Brain microvascular endothelial cell (primary cell): ENCODE data around the gene ERC2.

ENCODE experiments used
- DNase-seq: peaks from one replicate; pipeline ENCODE4 v3.0.0-alpha.2; 2020
- H3K27ac ChIP-seq: fragments of 250-450 bp; sonication (Bioruptor Pico); 2 replicates; pipeline ENCODE4 v1.5.1; 2020; ENCODE audit warnings: mild to moderate bottlenecking, moderate library complexity
- H3K27me3 ChIP-seq: fragments of 250-450 bp; sonication (Bioruptor Pico); replicated peaks from 2 replicates; pipeline ENCODE4 v1.5.1; 2020; ENCODE audit warnings: mild to moderate bottlenecking
- H3K36me3 ChIP-seq: fragments of 250-450 bp; sonication (Bioruptor Pico); replicated peaks from 2 replicates; pipeline ENCODE4 v1.5.1; 2020; ENCODE audit warnings: mild to moderate bottlenecking
- H3K4me3 ChIP-seq: 2 replicates; pipeline ENCODE4 v1.5.1; 2011; ENCODE audit warnings: low read depth, mild to moderate bottlenecking, control low read depth, low read length, moderate library complexity
- in situ Hi-C: cut with HindIII; loops from 2 replicates; pipeline ENCODE4 v1.10.0; 2017; ENCODE audit warnings: low sequenced_read_pairs, low pct_ligation_motif_present
- TF ChIP-seq, protein P1 (sequence below): IDR thresholded peaks from 2 replicates; pipeline ENCODE4 v1.5.1; 2011; ENCODE audit warnings: low read depth, mild to moderate bottlenecking, moderate library complexity, low read length, control low read depth, inconsistent platforms; ENCODE audit errors: missing control alignments

ERC2 gene

DNA sequence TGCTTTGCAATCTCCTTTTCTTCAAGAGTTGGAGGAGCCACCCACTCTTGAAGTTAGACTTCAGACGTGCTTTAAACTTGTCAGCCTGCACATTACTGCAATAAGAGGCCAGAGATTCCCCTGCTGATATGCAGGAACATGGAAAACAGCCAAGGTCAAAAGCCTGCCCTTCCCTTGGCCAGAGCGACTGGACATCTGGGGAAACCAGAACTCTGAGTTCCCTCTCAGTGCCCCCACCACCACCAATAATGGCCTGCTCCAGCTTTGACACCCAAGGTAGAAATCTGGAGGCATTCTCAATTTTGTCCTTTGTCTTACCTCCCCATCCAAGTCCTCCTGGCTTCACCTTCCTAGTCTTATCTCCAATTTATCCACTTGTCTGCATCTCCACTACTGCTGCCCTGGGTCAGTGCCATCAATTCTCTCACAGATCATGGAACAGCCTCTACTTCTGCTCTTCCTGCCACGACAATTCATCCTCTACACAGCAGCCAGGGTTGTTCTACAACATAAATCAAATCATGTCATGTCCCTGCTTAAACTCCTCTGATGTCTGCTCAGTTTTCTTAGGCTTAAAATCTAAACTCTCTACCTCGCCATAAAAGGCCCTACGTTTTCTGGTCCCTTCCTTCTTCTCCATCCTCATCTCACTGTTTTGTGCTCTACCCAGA, 789.6 kb downstream of the ERC2 start:
- Histone ChIP-seq H3K27me3 (no peaks in the 10 kb centered on the region), H3K36me3 (no peaks in the 10 kb centered on the region), H3K4me3 (no peak overlapping the region), H3K27ac (no peak overlapping the region)
- DNase-seq = no peak
- TF ChIP-seq, protein P1, sequence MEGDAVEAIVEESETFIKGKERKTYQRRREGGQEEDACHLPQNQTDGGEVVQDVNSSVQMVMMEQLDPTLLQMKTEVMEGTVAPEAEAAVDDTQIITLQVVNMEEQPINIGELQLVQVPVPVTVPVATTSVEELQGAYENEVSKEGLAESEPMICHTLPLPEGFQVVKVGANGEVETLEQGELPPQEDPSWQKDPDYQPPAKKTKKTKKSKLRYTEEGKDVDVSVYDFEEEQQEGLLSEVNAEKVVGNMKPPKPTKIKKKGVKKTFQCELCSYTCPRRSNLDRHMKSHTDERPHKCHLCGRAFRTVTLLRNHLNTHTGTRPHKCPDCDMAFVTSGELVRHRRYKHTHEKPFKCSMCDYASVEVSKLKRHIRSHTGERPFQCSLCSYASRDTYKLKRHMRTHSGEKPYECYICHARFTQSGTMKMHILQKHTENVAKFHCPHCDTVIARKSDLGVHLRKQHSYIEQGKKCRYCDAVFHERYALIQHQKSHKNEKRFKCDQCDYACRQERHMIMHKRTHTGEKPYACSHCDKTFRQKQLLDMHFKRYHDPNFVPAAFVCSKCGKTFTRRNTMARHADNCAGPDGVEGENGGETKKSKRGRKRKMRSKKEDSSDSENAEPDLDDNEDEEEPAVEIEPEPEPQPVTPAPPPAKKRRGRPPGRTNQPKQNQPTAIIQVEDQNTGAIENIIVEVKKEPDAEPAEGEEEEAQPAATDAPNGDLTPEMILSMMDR = no peak
- in situ Hi-C loops = no loop called here

DNA sequence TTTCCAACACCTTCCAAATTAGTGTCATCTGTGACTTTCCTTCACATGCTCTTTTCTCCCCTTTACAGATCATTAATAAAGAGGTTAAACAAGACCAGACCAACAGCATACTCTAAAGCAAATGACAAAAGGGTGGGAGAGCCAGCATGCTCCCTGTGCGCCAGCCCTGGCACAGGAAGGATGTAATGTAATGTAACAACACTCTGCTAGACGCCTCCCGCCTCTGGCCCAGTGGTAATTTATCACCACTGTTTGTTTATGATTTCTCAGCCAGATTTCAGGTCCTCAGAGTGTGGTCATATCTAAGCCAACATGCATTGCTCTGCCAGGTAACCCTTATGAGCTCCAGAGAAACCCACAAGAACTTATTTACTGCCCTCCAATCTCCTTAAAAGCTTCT, 791.6 kb downstream of the ERC2 start:
- Histone ChIP-seq H3K27ac (no peak overlapping the region), H3K27me3 (no peaks in the 10 kb centered on the region), H3K4me3 (no peak overlapping the region), H3K36me3 (no peaks in the 10 kb centered on the region)
- in situ Hi-C loops = no loop called here
- TF ChIP-seq, protein P1 = no peak
- DNase-seq = no peak

DNA sequence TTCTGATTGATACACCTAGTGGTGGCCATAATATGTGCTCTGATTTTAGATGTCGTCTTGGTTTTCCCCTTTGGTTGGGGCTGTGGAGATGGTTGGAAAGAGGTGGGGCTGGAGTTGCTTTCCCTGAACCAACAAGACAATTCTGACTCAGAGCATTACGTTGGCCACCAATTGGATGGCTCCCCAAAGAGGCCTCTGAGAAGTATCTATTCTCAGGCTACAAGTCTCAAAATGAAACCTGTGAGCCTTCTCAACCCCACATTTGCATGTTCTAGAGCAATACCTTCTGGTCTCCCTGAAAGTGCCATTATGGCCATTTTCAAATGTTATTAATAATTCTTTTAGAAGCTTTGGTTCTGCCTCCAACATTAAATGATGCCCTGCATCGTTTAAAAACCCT, 792.8 kb downstream of the ERC2 start:
- Histone ChIP-seq H3K27ac (no peak overlapping the region), H3K4me3 (no peak overlapping the region), H3K27me3 (no peaks in the 10 kb centered on the region), H3K36me3 (no peaks in the 10 kb centered on the region)
- DNase-seq = no peak
- in situ Hi-C loops = no loop called here
- TF ChIP-seq, protein P1 = no peak

DNA sequence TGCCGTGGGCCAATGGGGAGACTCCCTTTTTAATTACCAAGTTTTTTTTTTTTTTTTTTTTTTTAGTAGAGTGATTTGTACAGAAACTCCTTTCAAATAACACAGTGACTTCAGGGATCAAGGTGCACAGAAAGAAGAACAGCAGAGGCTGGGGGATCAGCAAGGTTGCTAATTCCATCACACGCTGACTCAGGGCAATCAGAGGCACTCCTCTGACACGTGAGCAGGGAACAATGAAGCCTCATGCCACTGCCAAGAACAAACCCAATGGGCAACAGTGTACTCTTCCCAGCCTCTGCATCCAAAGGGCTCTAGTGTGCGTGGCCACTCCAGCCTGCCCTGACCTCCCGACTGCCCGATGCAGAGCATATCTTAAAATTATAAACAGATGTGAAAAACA, 794.5 kb downstream of the ERC2 start:
- in situ Hi-C loops = no loop called here
- DNase-seq = no peak
- no peaks in the 10 kb centered on the region for H3K27me3 ChIP-seq
- TF ChIP-seq, protein P1 = no peak
- no peak overlapping the region for H3K4me3 ChIP-seq
- H3K27ac ChIP-seq = no peak overlapping the region
- no peaks in the 10 kb centered on the region for H3K36me3 ChIP-seq

DNA sequence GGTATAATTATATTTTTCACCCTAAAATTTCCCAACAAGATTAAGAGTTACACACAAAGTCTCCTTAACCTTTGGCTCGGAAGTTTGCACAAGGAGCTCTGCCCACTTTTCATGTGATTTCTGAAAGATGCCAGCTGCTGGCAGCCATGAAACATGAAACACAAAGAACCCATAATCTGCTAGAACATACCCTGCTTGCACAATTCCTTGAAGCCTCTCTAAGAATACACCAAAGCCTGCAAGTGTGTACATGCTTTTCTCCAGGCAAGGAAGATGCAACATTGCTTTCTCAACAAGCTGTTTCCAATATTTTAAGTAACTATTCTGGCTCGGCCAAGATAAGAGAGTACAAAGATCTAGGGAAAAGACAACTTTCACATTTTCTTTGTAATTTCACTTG, 799.1 kb downstream of the ERC2 start:
- TF ChIP-seq, protein P1 = no peak
- no peak overlapping the region for H3K4me3 ChIP-seq
- no peaks in the 10 kb centered on the region for H3K27me3 ChIP-seq
- DNase-seq = no peak
- no peaks in the 10 kb centered on the region for H3K36me3 ChIP-seq
- in situ Hi-C loops = no loop called here
- no peak overlapping the region for H3K27ac ChIP-seq

DNA sequence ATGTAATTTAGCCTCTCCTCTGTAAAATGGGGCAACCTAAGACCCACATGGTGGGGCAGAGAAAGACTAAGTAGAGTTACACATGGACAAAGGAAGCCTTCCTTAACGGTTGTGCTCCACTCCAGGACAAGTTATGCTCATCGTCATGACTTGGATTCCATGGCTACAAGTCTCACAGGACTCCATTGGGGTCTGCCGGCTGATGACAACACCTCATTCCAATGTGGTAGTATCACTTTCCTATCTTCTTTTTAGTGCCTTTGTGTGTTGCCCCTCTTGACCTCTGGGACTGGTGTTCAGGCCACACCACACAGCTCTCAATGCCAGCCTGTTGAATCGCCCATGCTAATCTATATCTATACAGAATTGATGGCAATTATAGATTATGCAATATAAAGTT, 799.9 kb downstream of the ERC2 start:
- Histone ChIP-seq H3K36me3 (no peaks in the 10 kb centered on the region), H3K4me3 (no peak overlapping the region), H3K27me3 (no peaks in the 10 kb centered on the region), H3K27ac (no peak overlapping the region)
- peak; percentile 47 for DNase-seq
- in situ Hi-C loops = no loop called here
- TF ChIP-seq, protein P1 = no peak
